ENCODE results near the gene RNF144A. TPM values are rescaled to one million over a fixed set of nuclear protein-coding genes. Genes with fewer than 3 reads are reported as not detected.

RNF144A gene
- total and polyA plus RNA-seq, 3 donors from 2014 or later, result 8.9 to 12.9 (median 12.6) TPM

- intact Hi-C loops (cut with DNase I; ENCODE audit: low total_unique reads), result no loop called here
- peaks cover 40% of the 10 kb centered on the region for H3K4me1 ChIP-seq
- TF ChIP-seq CTCF (IDR thresholded peaks at IDR 0.05) (no peak), POLR2A (IDR thresholded peaks at IDR 0.05) (no peak)
- no peaks in the 10 kb centered on the region for H3K9me3 ChIP-seq
- H3K4me3 ChIP-seq, result no peak overlapping the region
- H3K27me3 ChIP-seq, result no peaks in the 10 kb centered on the region
- 94 to 96% methylated on average over 6 of the region's 6 CpGs for WGBS, 2 donors
- DNase-seq, result no peak
- H3K27ac ChIP-seq, result no peak overlapping the region
- H3K36me3 ChIP-seq (ENCODE audit: low read depth, missing control alignments), result no peaks in the 10 kb centered on the region
These were observed 95.0 kb downstream of the RNF144A start for GRCh38 chr2:7012141-7012764.

- Histone ChIP-seq H3K36me3 (ENCODE audit: low read depth, missing control alignments) (no peaks in the 10 kb centered on the region), H3K27ac (no peak overlapping the region), H3K9me3 (no peaks in the 10 kb centered on the region), H3K4me1 (peaks cover 36% of the 10 kb centered on the region), H3K27me3 (no peaks in the 10 kb centered on the region), H3K4me3 (no peak overlapping the region)
- TF ChIP-seq POLR2A (IDR thresholded peaks at IDR 0.05), result no peak
- TF ChIP-seq CTCF (IDR thresholded peaks at IDR 0.05), result no peak
- no peak for DNase-seq
- intact Hi-C loops (cut with DNase I; ENCODE audit: low total_unique reads), result no loop called here
- WGBS, 2 donors, result 65 to 72% methylated on average over 3 of the region's 3 CpGs
These were observed 96.4 kb downstream of the RNF144A start for GRCh38 chr2:7013471-7014160.

- Histone ChIP-seq H3K27me3 (no peaks in the 10 kb centered on the region), H3K4me3 (no peak overlapping the region), H3K36me3 (ENCODE audit: low read depth, missing control alignments) (no peaks in the 10 kb centered on the region), H3K27ac (no peak overlapping the region), H3K4me1 (peaks cover 31% of the 10 kb centered on the region), H3K9me3 (no peaks in the 10 kb centered on the region)
- TF ChIP-seq CTCF (IDR thresholded peaks at IDR 0.05), result peak in 2 of 3 experiments; percentile 40 to 41
- no peak for TF ChIP-seq POLR2A (IDR thresholded peaks at IDR 0.05)
- intact Hi-C loops (cut with DNase I; ENCODE audit: low total_unique reads), result no loop called here
- peak; percentile 36 for DNase-seq
- WGBS, 2 donors, result 70 to 77% methylated on average over 5 of the region's 5 CpGs
These were observed 97.0 kb downstream of the RNF144A start for GRCh38 chr2:7014174-7014640.

- no peaks in the 10 kb centered on the region for H3K36me3 ChIP-seq (ENCODE audit: low read depth, missing control alignments)
- H3K27ac ChIP-seq, result no peak overlapping the region
- TF ChIP-seq POLR2A (IDR thresholded peaks at IDR 0.05) (no peak), CTCF (IDR thresholded peaks at IDR 0.05) (no peak)
- H3K27me3 ChIP-seq, result no peaks in the 10 kb centered on the region
- WGBS, 2 donors, result 67 to 82% methylated on average over 12 of the region's 12 CpGs
- H3K9me3 ChIP-seq, result no peaks in the 10 kb centered on the region
- DNase-seq, result no peak
- intact Hi-C loops (cut with DNase I; ENCODE audit: low total_unique reads), result no loop called here
- H3K4me1 ChIP-seq, result peaks cover 20% of the 10 kb centered on the region
- H3K4me3 ChIP-seq, result no peak overlapping the region
These were observed 98.1 kb downstream of the RNF144A start for GRCh38 chr2:7015007-7015950.

All from testis (tissue), 3 donors.